Esophagus muscularis mucosa (tissue), 4 donors: ENCODE results near the gene IGF1R.

Source experiments
- CTCF ChIP-seq, 3 experiments: fragments of 200-600 bp in 2 of 3; fragments of 450-650 bp in 1 of 3; sonication (generic) in 2 of 3; IDR thresholded peaks; one replicate each; pipeline ENCODE4 v1.5.1; 2017 to 2019; ENCODE audit warnings: antibody characterized with exemption in 3 of 3, mild to moderate bottlenecking in 2 of 3, moderate library complexity in 1 of 3
- EP300 ChIP-seq: sonication (generic); formaldehyde crosslinking; IDR thresholded peaks from one replicate; pipeline ENCODE4 v1.6.1; 2017; ENCODE audit warnings: antibody characterized with exemption
- POLR2AphosphoS5 ChIP-seq, 2 donors: sonication (generic); formaldehyde crosslinking; IDR thresholded peaks; one replicate each; pipeline ENCODE4 v1.6.1; 2017; ENCODE audit warnings: antibody characterized with exemption in 2 of 2

- TF ChIP-seq POLR2AphosphoS5 (IDR thresholded peaks at IDR 0.05) = no peak
- no peak for TF ChIP-seq CTCF (IDR thresholded peaks at IDR 0.05)
- no peak for TF ChIP-seq EP300
Measured at GRCh38 chr15:98969126-98969735, 320.9 kb downstream of the IGF1R start.
